Medulla oblongata (tissue), 1 donor: ENCODE measurements around the gene ENPP5.
A peak's percentile ranks its signal among the peaks of the same experiment; 100 is the strongest.
"Not testable (repeated sequence)": the region's sequence is repeated elsewhere in the genome, so short reads cannot be mapped to it uniquely, and the experiment has no call there.

ENCODE experiments used
- DNase-seq: peaks from one replicate; pipeline ENCODE4 v3.0.0-alpha.2; 2015; ENCODE audit errors: extremely low spot score

The ENPP5 gene

GRCh38 chr6:46174904-46175303 is 4.1 kb upstream of the ENPP5 start:
- DNase-seq, result no peak

GRCh38 chr6:46172176-46172575 is 1.4 kb upstream of the ENPP5 start:
- DNase-seq, result no peak

- DNase-seq, result no peak
These were observed 10.7 kb downstream of the ENPP5 start for GRCh38 chr6:46160102-46160501.

GRCh38 chr6:46159229-46159628 is 11.6 kb downstream of the ENPP5 start:
- no peak for DNase-seq

GRCh38 chr6:46156701-46157100 is 14.1 kb downstream of the ENPP5 start:
- no peak for DNase-seq

GRCh38 chr6:46149066-46149465 is 21.7 kb downstream of the ENPP5 start:
- not testable (repeated sequence) for DNase-seq

- DNase-seq, result no peak
These were observed 26.5 kb downstream of the ENPP5 start for GRCh38 chr6:46144270-46144669.

- DNase-seq, result no peak
These were observed 32.5 kb downstream of the ENPP5 start for GRCh38 chr6:46138281-46138680.

- no peak for DNase-seq
These were observed 33.4 kb downstream of the ENPP5 start for GRCh38 chr6:46137387-46137786.

- DNase-seq, result no peak
These were observed 33.9 kb downstream of the ENPP5 start for GRCh38 chr6:46136831-46137230.

GRCh38 chr6:46135176-46135575 is 35.6 kb downstream of the ENPP5 start:
- no peak for DNase-seq

GRCh38 chr6:46134216-46134615 is 36.6 kb downstream of the ENPP5 start:
- DNase-seq, result no peak

- not testable (repeated sequence) for DNase-seq
These were observed 39.5 kb downstream of the ENPP5 start for GRCh38 chr6:46131291-46131690.

- peak; percentile 55 for DNase-seq
These were observed 40.1 kb downstream of the ENPP5 start for GRCh38 chr6:46130666-46131065.

GRCh38 chr6:46129629-46130511 is 40.9 kb downstream of the ENPP5 start, which contains the start of gene ENPP4:
Gene ENPP4, plus strand, starts transcription at chr6:46129989. Its CDS starts 9,595 bp downstream, at chr6:46139584.
- DNase-seq, result peak; percentile 98

- peak; percentile 24 for DNase-seq
These were observed 41.5 kb downstream of the ENPP5 start for GRCh38 chr6:46129291-46129628.

- peak; percentile 40 for DNase-seq
These were observed 42.3 kb downstream of the ENPP5 start for GRCh38 chr6:46128476-46128875.

- DNase-seq, result not testable (repeated sequence)
These were observed 51.1 kb downstream of the ENPP5 start for GRCh38 chr6:46119679-46120078.

- DNase-seq, result no peak
These were observed 51.9 kb downstream of the ENPP5 start for GRCh38 chr6:46118836-46119235.

- no peak for DNase-seq
These were observed 52.6 kb downstream of the ENPP5 start for GRCh38 chr6:46118157-46118556.

- DNase-seq, result no peak
These were observed 54.5 kb downstream of the ENPP5 start for GRCh38 chr6:46116289-46116688.

GRCh38 chr6:46115634-46116033 is 55.1 kb downstream of the ENPP5 start:
- no peak for DNase-seq

- no peak for DNase-seq
These were observed 57.4 kb downstream of the ENPP5 start for GRCh38 chr6:46113370-46113769.
